ENCODE data around the gene COL27A1.
"Not testable (repeated sequence)": the region's sequence is repeated elsewhere in the genome, so short reads cannot be mapped to it uniquely, and the experiment has no call there.

The COL27A1 gene

GRCh38 chr9:114123031-114123977 lies 32.0 kb upstream of the COL27A1 start:
- no peak for DNase-seq

DNA sequence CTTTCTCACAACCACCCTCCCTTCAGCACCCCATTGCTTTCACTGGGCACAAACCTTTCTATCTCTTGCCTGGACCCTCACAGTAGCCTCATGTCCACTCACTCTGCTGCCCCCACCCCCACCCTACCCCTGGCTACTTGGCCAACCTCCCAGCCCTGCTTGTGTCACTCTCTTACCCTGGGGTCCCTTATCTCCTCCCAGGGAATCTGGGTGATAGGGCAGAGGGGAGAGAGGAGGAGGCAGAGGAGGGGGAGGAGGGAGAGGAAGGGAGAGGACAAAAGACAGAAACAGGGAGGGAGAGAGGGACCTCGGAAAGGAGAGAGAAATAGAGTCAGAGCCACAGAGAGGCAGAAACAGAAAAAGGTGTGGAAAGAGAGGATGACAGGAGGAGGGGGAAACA lies 31.2 kb upstream of the COL27A1 start:
- DNase-seq, result no peak

- peak; percentile 46 for DNase-seq
Observed at GRCh38 chr9:114124666-114125475, 30.5 kb upstream of the COL27A1 start.

DNA sequence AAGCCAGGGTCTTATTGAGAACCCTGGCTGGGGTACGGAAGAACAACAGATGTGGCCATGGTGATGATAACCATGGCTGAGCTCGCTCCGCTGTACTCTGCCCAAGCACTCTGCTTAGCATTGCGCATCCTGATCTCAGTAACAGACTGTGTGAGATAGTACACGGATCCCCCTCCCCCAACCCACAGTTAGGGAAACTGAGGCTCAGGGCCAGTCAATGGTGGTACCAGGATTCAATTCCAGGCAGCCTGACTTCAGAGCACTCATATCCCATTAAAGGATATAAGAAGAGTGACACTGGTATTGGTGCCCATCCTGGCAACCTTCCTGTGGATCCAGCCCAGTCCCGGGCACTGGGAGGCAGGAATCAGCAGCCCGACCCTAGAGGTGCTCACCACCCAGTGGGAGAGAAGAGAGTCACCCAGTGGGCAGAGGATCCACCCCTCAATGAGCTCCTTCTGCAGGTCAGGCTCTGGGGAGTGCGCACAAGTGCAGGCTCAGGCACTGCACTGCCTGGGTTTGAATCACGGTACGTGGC lies 29.8 kb upstream of the COL27A1 start:
- DNase-seq, result no peak

DNA sequence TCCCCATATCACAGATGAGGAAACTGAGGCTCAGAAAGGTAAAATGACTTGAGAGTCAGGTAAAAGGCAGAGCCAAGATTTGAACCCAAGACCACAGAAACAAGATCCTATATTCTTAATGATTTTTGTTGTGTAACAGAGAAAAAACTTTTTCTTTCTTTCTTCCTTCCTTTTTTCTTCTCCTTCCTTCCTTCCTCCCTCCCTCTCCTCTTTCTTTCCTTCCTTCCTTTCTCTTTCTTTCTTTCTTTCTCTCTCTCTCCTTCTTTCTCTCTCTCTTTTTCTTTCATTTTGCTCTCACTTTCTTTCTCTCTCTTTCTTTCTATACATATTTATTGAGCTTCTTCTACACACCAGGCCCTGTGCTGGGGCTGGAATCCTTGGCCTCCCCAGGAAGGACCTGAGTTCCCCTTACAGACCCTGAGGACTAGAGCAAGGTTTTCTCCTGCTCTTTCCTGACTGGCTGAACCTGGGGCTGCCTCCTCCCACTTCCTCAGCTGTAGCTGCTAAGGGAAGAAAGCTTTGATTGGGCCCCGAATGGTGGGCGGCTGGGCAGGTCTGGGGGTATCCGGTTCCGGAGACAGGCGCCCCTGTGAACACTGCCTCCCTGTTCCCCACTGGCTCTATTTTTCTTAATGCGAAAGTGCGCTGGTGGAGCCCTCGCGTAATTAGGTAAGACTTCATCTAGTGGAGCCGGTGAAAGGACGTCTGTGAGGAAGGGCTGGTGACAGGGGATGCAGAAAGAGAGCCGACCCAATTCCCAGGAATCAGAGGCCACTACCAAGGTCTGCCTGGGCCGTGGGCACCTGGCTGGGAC lies 28.9 kb upstream of the COL27A1 start:
- no peak for DNase-seq

DNA sequence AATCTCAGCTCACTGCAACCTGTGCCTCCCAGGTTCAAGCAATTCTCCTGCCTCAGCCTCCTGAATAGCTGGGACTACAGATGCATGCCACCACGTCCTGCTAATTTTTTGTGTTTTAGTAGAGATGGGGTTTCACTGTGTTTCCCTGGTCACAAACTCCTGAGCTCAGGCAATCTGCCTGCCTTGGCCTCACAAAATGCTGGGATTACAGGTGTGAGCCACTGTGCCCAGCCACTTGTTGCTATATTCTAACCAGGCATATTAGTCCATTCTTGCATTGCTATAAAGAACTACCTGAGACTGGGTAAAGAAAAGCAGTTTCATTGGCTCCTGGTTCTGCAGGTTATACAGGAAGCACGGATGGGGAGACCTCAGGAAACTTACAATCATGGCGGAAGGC lies 26.6 kb upstream of the COL27A1 start:
- DNase-seq, result not testable (repeated sequence)

DNA sequence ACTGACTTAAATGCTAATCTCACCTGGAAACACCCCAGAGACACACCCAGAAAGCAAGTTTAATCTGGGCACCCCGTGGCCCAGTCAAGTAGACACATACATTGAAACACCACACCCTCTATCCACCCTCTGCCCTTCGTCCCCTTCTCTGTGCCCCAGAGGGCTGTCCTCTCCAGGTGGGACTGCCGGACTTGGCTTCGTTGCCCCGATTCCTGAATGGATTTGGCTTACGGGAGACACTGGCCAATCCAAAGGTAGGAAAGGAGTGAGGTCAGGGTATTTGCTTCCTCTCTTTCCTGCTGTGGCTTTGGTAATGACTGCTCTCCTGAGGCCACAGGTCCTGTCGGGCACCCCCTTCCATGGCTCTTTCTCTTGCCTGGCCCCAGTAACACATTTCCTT lies 25.2 kb upstream of the COL27A1 start:
- DNase-seq, result no peak

DNA sequence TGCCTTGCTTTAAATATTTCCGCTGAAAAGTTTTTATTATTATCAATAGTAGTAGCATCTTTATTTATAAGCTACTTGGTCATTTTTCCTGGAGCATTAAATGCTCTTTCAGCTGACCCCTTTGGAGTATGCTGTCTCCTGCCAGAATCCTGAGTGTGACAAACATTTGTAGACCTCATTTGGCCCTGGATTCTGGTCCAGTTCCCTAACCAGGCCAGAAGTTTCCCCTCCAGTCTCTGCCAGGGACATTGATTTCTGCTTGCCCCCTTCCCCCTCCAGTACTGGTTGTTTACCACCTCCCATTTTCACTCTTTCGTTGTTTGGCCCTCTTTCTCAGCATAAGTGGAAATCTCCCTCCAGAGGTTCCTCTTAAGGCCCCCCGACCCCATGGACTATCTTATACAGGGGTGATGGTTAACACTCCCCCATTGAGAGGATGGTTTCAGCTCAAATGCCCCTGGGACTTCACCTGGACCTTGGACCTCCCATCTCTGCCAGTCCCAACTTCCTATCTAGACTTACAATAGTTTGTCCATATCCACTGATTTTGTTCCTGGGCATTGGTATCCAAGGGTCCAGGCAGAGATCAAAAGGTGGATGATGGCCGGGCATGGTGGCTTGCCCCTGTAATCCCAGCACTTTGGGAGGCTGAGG lies 24.6 kb upstream of the COL27A1 start:
- no peak for DNase-seq

GRCh38 chr9:114131808-114132549 lies 23.4 kb upstream of the COL27A1 start:
- DNase-seq, result no peak

DNA sequence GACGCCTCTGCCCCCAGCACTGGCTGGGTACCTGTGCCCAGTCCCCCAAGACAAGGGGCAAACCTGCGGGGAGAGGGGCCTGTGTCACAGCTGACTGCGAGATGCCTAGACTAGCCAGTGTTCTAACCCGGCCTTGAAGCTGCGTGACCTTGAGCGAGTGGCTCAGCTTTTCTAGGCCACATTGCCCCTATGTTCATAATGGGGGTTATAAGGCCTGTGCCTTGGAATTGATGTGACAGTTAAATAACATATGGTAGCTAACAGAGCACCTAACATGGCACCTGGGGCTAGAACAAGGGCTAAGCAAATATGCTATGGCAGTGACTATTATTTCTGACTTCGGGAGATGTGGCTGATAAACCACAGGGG lies 22.8 kb upstream of the COL27A1 start:
- no peak for DNase-seq

DNA sequence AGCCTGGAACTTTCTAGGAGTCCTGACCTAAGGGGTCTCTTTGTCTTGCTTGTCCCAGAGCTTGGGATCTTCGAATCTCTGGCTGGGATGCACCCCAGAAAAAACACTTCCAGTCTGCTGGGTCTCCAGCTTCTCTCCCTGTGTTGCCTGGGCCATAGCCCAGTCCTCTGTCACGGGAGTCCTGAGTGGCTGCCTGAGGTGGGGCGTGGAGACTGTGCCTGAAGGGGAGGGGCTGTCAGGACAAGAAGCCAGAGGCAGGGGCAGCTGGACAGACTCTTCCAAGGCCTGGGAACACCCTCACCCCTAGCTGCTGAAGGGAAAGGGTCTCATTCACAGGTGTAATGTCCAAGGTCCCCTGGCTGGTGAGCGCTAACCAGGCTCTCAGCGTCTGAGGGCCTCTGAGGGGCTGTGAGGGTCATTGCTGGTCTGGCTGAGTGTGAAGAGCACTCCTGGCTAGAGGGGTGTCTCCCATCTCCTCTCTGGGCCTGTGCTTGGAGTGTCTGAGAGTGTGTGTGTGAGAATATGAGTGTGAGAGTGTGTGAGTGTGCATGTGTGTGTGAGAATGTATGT lies 20.4 kb upstream of the COL27A1 start:
- DNase-seq, result no peak

GRCh38 chr9:114137831-114138230 lies 17.5 kb upstream of the COL27A1 start:
- DNase-seq, result no peak

- DNase-seq, result no peak
Observed at GRCh38 chr9:114138552-114138971, 16.8 kb upstream of the COL27A1 start.

- DNase-seq, result no peak
Observed at GRCh38 chr9:114139071-114139470, 16.3 kb upstream of the COL27A1 start.

DNA sequence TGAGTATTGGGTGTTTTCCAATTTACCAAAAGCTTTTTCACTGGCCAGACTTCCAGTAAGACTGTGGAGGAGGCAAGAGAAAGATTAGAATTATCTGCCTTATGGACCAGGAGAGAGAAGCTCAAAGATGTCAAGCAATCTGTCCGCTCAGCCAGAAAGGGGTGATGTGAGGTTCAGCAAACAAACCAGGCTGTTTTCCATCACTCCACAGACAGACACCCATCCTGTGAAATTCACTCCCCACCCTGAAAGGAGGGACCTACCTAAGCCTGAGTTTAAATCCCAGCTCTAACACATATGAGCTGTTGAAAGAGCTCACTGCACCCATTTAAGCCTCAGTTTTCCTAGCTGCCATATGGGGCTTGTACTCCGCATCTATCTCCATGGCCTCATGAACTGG lies 14.9 kb upstream of the COL27A1 start:
- DNase-seq, result no peak

DNA sequence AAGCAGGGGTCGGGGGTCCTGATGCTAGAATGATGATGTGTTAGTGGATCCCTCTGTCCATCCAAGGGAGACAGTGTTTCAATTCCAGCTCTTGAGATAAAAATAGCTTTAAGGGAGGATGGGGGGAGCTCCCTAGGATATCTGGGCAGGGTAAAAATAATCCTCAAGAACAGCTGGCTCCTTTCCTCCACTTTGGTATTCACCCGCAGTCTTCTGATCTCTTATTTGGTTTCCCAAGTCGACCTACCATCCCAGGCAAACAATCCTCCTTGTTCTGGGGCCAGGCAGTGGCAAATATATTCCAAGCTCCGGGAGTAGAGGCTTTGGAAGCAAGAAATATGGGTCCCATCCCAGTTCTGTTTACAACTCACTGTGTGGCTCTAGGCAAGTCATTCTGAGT lies 14.5 kb upstream of the COL27A1 start:
- no peak for DNase-seq

- DNase-seq, result peak; percentile 66
Observed at GRCh38 chr9:114141553-114142402, 13.6 kb upstream of the COL27A1 start.

- DNase-seq, result peak; percentile 28
Observed at GRCh38 chr9:114143234-114143633, 12.1 kb upstream of the COL27A1 start.

DNA sequence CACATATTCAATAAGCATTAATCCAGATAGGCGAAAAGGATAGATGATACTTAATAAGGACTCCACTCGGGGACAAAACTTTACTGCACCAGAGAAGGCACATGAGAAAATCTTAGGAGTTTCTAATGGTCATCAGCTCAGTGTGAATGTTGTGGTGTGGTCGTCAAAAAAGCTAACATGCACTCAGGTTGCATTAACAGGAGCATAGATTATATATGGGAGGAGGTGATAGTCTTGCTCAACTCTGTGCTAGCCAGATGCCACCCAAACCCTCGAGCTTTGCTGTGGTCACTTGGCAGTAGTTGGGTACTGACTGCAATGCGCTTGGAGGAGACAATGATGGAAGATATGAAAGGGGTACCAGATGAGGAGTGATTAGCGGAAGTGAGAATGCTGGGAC lies 8.6 kb upstream of the COL27A1 start:
- DNase-seq, result no peak

DNA sequence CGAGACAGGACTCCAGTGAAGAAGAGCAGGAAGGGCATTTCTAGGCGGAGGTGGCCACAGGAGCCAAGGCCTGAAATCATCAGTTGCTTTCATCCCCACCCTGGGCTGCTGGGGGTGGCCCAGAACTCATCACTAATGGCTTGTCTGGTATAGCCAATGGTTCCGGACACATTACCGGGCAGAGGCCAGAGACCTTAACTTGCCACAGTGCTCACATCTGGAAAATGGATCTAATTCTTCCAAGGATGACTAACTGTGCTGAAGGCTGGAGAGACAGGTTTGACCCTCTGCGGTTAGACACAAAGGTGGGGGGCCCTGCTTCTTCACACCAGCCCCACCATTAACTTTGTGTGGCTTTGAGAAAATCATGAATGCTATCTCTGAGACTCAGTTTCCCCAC lies 6.2 kb upstream of the COL27A1 start:
- DNase-seq, result no peak

Data from NCI-H2171 treated with DMSO at 0.1 percent for 48 hours (cell line).